MM.1S (cell line): Measurements from ENCODE around the gene TOGARAM2.

Experiments
- DNase-seq: peaks from one replicate; pipeline ENCODE4 v3.0.0-alpha.2; 2015
- H2AFZ ChIP-seq: fragments of 300-600 bp; sonication (generic); 2 replicates; pipeline ENCODE4 v1.6.0; 2016; ENCODE audit warnings: antibody characterized with exemption, low read length
- H3F3A ChIP-seq: fragments of 300-600 bp; sonication (generic); 2 replicates; pipeline ENCODE4 v1.6.1; 2016; ENCODE audit warnings: mild to moderate bottlenecking, antibody characterized with exemption, low read length, moderate library complexity, mixed read lengths; ENCODE audit not compliant: insufficient read depth
- H3K27ac ChIP-seq: fragments of 300-600 bp; sonication (generic); 2 replicates; pipeline ENCODE4 v1.5.1; 2016; ENCODE audit warnings: mild to moderate bottlenecking, low read length
- H3K27me3 ChIP-seq: fragments of 300-600 bp; sonication (generic); replicated peaks from 2 replicates; pipeline ENCODE4 v1.6.0; 2016; ENCODE audit warnings: low read length; ENCODE audit not compliant: insufficient read depth
- H3K36me3 ChIP-seq: fragments of 300-600 bp; sonication (generic); replicated peaks from 2 replicates; pipeline ENCODE4 v1.6.1; 2016; ENCODE audit warnings: mild to moderate bottlenecking, low read length, mixed read lengths; ENCODE audit not compliant: insufficient read depth
- H3K4me1 ChIP-seq: fragments of 300-600 bp; sonication (generic); 2 replicates; pipeline ENCODE4 v1.6.1; 2016; ENCODE audit warnings: low read length, mixed read lengths
- H3K4me2 ChIP-seq: fragments of 300-600 bp; sonication (generic); 2 replicates; pipeline ENCODE4 v1.6.0; 2016; ENCODE audit warnings: low read depth, low read length
- H3K4me3 ChIP-seq: fragments of 300-600 bp; sonication (generic); 2 replicates; pipeline ENCODE4 v1.5.1; 2016; ENCODE audit warnings: low read length, mixed read lengths
- H3K79me2 ChIP-seq: fragments of 300-600 bp; sonication (generic); 2 replicates; pipeline ENCODE4 v1.6.1; 2016; ENCODE audit warnings: mixed run types, low read length, mixed read lengths
- H3K9ac ChIP-seq: fragments of 300-600 bp; sonication (generic); 2 replicates; pipeline ENCODE4 v1.6.1; 2016; ENCODE audit warnings: low read length, mixed read lengths
- H3K9me2 ChIP-seq: fragments of 300-600 bp; sonication (generic); replicated peaks from 2 replicates; pipeline ENCODE4 v1.6.1; 2016; ENCODE audit warnings: mild to moderate bottlenecking, low read length, mixed read lengths; ENCODE audit not compliant: insufficient read depth
- H3K9me3 ChIP-seq: fragments of 300-600 bp; sonication (generic); replicated peaks from 2 replicates; pipeline ENCODE4 v1.6.1; 2016; ENCODE audit warnings: mild to moderate bottlenecking, low read length, mixed read lengths; ENCODE audit not compliant: insufficient read depth
- H4K20me1 ChIP-seq: fragments of 300-600 bp; sonication (generic); 2 replicates; pipeline ENCODE4 v1.6.1; 2016; ENCODE audit warnings: mild to moderate bottlenecking, low read length, moderate library complexity, mixed read lengths; ENCODE audit not compliant: insufficient read depth
- CTCF ChIP-seq: fragments of 300-600 bp; sonication (generic); IDR thresholded peaks from 2 replicates; pipeline ENCODE4 v1.5.1; 2016; ENCODE audit warnings: antibody characterized with exemption, low read length, mixed read lengths
- EZH2 ChIP-seq: fragments of 300-600 bp; sonication (generic); optimal IDR thresholded peaks from 2 replicates; pipeline ENCODE3; 2017; ENCODE audit warnings: low read depth, mild to moderate bottlenecking, antibody characterized with exemption, low read length, mixed read lengths
- EZH2phosphoT487 ChIP-seq: fragments of 300-600 bp; sonication (generic); IDR thresholded peaks from 2 replicates; pipeline ENCODE4 v1.6.1; 2018; ENCODE audit warnings: antibody characterized with exemption, low read length

Gene TOGARAM2

GRCh38 chr2:28990445-28990844, 9.3 kb downstream of the TOGARAM2 start:
- Histone ChIP-seq H3K9me3 (no peaks in the 10 kb centered on the region), H3K79me2 (no peaks in the 10 kb centered on the region), H3K4me1 (no peaks in the 10 kb centered on the region), H2AFZ (no peak overlapping the region), H3K27me3 (no peaks in the 10 kb centered on the region), H3K4me2 (no peak overlapping the region), H3K9me2 (no peaks in the 10 kb centered on the region), H4K20me1 (no peaks in the 10 kb centered on the region), H3K27ac (no peak overlapping the region), H3K9ac (no peak overlapping the region), H3K4me3 (no peak overlapping the region), H3F3A (no peaks in the 10 kb centered on the region), H3K36me3 (no peaks in the 10 kb centered on the region)
- DNase-seq = no peak
- TF ChIP-seq CTCF (no peak), EZH2phosphoT487 (no peak), EZH2 (no peak)

- no peaks in the 10 kb centered on the region for H4K20me1 ChIP-seq
- no peak for DNase-seq
- no peaks in the 10 kb centered on the region for H3K4me1 ChIP-seq
- H3K27me3 ChIP-seq = no peaks in the 10 kb centered on the region
- no peaks in the 10 kb centered on the region for H3K9me2 ChIP-seq
- no peaks in the 10 kb centered on the region for H3K79me2 ChIP-seq
- no peaks in the 10 kb centered on the region for H3F3A ChIP-seq
- H3K4me2 ChIP-seq = no peak overlapping the region
- H2AFZ ChIP-seq = no peak overlapping the region
- no peak for TF ChIP-seq EZH2phosphoT487
- TF ChIP-seq CTCF = no peak
- no peak for TF ChIP-seq EZH2
- H3K9ac ChIP-seq = no peak overlapping the region
- H3K27ac ChIP-seq = no peak overlapping the region
- H3K9me3 ChIP-seq = no peaks in the 10 kb centered on the region
- H3K4me3 ChIP-seq = no peak overlapping the region
- no peaks in the 10 kb centered on the region for H3K36me3 ChIP-seq
Observed at GRCh38 chr2:28991021-28991420, 9.9 kb downstream of the TOGARAM2 start.

- TF ChIP-seq EZH2phosphoT487 (no peak), CTCF (no peak), EZH2 (no peak)
- Histone ChIP-seq H3K4me3 (no peak overlapping the region), H4K20me1 (no peaks in the 10 kb centered on the region), H3K9ac (no peak overlapping the region), H3K36me3 (no peaks in the 10 kb centered on the region), H3K27ac (no peak overlapping the region), H3K27me3 (no peaks in the 10 kb centered on the region), H3F3A (no peaks in the 10 kb centered on the region), H3K4me2 (no peak overlapping the region), H3K4me1 (no peaks in the 10 kb centered on the region), H3K9me2 (no peaks in the 10 kb centered on the region), H2AFZ (no peak overlapping the region), H3K9me3 (no peaks in the 10 kb centered on the region), H3K79me2 (no peaks in the 10 kb centered on the region)
- DNase-seq = no peak
Observed at GRCh38 chr2:28991460-28991859, 10.4 kb downstream of the TOGARAM2 start.
